ENCODE results near the gene C15orf39. TPM values are rescaled to one million over a fixed set of nuclear protein-coding genes. Genes with fewer than 3 reads are reported as not detected.
"Not testable (repeated sequence)": the region's sequence is repeated elsewhere in the genome, so short reads cannot be mapped to it uniquely, and the experiment has no call there.

Gene C15orf39
- 54.0 TPM for total RNA-seq

DNA sequence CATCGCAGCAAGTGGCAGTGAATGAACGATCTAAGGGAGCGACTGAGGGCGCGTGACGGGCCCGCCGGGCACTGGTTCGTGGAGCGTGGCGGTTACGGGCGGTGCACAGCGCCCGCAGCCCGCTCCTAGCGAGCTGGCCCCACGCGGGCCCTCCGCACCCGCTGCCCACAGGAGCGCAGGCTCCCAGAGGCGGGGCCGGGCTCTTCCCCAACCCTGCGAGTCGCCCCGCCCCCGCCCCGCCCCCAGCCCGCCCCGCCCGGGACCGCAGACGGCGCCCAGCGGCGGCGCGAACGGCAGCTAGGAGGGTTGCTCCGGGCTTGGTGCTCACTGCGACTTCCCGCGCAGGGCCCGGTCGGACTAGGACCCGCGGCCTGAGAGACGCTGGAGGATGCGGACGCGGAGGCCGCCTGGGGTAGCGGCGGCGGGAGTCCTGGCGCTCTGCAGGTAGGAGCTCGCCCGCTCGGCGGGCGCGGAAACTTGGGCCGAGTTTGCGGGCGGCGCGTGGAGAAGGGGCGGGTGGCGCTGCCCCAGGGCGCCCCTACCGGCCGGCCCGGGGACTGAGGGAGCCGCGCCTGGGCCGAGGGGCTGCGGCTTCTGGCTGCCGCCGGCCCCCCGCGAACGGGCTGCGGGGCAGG lies at the start of gene C15orf39:
C15orf39 (plus strand) TSS at position 267 of the 635 bp plus-strand sequence. CDS start 4,167 bp downstream, outside the sequence.
- Histone ChIP-seq H3K9me3 (ENCODE audit: low read depth, low read length) (no peaks in the 10 kb centered on the region), H3K27me3 (ENCODE audit: insufficient read depth, low read length) (no peaks in the 10 kb centered on the region), H3K4me3 (ENCODE audit: low read length) (peak within 1 kb of the TSS; percentile 97), H3K4me1 (ENCODE audit: insufficient read depth, low read length) (peaks cover 58% of the 10 kb centered on the region)

DNA sequence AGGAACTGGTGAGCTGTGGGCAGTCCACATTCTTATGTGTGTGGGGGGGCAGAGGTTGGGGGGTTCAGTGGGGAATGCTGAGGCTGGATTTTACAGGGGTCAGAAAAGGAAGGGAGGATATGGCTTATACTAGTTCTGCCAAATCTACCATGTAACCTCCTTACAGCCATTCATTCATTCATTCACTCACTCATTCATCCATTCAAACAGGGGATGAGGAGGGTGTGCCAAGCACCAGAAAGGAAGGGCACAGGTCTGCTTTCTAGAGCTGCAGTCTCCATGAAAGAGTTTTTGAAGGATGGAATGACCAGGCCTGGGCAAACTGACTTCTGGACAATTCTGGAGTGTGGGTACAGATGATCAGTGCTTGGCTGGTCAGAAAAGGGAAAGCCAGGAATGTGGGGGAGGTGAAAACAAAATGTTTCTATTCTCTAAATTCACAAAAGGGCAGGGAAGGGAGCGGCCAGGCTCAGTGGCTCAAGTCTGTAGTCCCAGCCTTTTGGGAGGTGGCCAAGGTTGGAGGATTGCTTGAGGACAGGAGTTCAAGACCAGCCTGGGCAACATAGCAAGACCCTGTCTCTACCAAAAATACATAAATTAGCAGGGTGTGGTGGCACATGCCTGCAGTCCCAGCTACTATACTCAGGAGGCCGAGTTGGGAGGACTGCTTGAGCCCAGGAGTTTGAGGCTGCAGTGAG lies 49.2 kb upstream of the C15orf39 start:
- H3K27me3 ChIP-seq (ENCODE audit: insufficient read depth, low read length), result no peaks in the 10 kb centered on the region
- H3K4me1 ChIP-seq (ENCODE audit: insufficient read depth, low read length), result peaks cover 71% of the 10 kb centered on the region
- no peak overlapping the region for H3K4me3 ChIP-seq (ENCODE audit: low read length)
- no peaks in the 10 kb centered on the region for H3K9me3 ChIP-seq (ENCODE audit: low read depth, low read length)

DNA sequence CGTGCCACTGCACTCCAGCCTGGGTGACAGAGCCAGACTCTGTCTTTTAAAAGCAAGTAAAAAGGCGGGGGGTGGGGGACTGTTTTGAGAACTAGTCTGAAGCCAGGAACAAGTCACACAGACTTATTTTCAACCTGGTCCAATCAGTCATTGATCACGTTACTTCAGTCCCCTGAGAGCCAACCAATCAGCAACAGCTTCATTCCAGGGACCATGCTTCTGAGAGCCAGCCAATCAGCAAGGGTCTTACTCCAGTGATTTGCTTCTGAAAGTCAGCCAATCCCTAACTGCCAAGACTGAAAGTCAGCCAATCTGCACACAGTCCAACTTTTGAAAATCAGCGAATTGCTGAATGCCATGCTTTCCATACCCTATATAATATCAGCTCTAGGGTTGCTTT lies 48.6 kb upstream of the C15orf39 start:
- Histone ChIP-seq H3K4me3 (ENCODE audit: low read length) (no peak overlapping the region), H3K9me3 (ENCODE audit: low read depth, low read length) (no peaks in the 10 kb centered on the region), H3K27me3 (ENCODE audit: insufficient read depth, low read length) (no peaks in the 10 kb centered on the region), H3K4me1 (ENCODE audit: insufficient read depth, low read length) (peaks cover 76% of the 10 kb centered on the region)

DNA sequence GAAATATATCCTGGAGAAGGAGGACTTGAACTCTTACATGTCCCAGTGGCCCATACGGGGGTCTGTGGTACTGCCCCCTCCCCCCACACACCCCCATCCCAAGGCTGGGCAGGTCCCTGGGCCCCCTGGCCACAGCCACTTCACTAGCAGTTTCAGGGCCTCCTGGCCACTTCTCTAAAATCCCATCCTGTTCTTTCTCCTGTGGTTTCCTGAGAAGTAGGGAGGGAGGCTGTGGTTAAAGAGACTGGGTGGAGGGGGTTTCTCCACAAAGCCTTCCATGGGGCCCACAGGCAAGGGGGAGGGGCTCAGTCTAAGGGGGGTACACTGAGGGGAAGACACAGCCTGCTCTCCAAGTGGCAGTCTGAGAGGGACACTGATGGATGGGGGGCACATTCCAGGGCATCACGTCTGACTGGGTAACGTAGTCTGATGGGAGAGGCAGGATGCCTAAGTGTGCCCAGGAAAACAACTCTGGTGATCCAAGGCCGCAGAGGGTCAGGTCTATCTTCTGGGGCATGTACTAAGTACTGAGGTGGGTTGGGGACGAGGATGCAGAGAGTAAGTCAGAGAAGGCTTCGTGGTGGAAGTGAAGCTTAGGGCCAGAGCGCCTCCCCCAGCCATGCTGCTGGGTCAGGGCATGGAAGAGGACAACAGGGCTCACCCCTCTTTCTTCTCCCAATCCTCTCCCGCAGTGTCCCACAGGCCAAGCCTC lies 48.0 kb upstream of the C15orf39 start:
- Histone ChIP-seq H3K27me3 (ENCODE audit: insufficient read depth, low read length) (no peaks in the 10 kb centered on the region), H3K9me3 (ENCODE audit: low read depth, low read length) (no peaks in the 10 kb centered on the region), H3K4me1 (ENCODE audit: insufficient read depth, low read length) (peaks cover 82% of the 10 kb centered on the region), H3K4me3 (ENCODE audit: low read length) (no peak overlapping the region)

DNA sequence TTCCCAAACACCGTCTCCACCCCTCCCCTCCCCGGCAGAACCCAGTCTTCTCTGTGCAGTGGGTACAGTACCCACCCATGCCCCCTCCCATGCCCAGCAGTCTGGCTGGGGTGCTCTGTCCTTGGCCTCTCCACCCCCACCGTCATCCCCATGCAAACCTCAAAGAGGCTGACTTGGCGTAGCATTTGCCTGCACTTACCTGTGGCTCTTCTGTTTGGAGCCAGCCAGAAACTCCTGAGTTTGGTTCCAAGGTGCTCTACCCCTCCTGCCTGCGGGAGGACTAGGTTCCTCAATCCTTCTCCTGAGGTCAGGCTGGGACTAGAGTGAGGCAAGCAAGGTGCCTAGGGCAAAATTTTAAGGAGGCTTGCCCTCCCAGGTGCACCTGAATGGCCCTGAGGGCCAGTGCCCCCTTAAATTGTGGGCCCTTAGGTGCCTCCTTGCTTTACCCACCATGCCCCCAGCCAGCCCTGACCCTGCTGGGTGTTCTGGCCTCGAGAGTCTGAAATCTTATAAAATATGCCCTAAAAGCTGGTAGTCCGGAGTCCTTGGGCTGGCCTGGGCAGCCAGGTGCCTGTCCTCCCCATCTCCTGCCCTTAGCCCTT lies 47.1 kb upstream of the C15orf39 start:
- Histone ChIP-seq H3K4me3 (ENCODE audit: low read length) (no peak overlapping the region), H3K9me3 (ENCODE audit: low read depth, low read length) (no peaks in the 10 kb centered on the region), H3K27me3 (ENCODE audit: insufficient read depth, low read length) (no peaks in the 10 kb centered on the region), H3K4me1 (ENCODE audit: insufficient read depth, low read length) (peaks cover 82% of the 10 kb centered on the region)

DNA sequence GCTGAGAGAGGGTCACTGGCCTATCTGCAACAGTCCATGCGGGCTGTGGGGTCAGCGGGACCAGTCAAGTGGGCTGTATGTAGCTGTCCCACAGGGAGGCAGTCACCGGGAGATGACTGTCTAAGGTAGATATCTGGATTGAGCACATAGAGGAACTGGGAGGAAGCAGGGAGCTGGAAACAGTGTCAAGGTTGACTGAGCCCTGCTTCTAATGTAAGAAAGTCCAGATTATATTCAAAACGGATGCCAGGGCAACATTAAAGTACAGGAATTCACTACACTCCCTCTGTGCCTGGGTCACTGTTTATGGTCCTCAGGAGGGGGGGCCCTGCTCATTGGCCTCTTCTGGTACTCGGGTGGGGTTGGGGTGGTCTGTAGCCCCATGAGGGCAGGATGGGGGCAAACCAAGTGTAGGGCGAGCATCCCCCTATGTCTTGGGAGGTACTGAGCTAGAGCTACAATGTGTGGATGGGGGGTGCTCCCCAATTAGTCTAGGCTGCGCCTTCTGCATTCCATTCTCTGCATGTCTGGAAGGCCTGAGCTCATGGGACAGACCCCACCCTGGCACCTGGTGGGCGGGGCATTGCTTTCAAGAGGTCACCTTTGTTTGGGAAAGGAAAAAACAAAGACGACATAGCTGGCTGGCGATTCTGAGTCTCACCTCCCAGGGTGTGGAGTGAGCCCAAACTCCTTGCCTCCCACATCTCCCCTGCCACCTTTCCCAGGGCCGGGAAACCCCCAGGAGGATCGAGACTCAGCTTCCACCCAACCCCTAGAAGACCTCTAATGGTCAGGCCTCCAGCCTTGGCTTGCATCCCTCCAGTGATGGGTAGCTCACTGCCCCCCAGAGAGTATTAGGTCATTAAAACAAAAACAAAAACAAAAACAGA lies 45.1 kb upstream of the C15orf39 start:
- H3K9me3 ChIP-seq (ENCODE audit: low read depth, low read length), result no peaks in the 10 kb centered on the region
- H3K4me3 ChIP-seq (ENCODE audit: low read length), result no peak overlapping the region
- no peaks in the 10 kb centered on the region for H3K27me3 ChIP-seq (ENCODE audit: insufficient read depth, low read length)
- peaks cover 76% of the 10 kb centered on the region for H3K4me1 ChIP-seq (ENCODE audit: insufficient read depth, low read length)

DNA sequence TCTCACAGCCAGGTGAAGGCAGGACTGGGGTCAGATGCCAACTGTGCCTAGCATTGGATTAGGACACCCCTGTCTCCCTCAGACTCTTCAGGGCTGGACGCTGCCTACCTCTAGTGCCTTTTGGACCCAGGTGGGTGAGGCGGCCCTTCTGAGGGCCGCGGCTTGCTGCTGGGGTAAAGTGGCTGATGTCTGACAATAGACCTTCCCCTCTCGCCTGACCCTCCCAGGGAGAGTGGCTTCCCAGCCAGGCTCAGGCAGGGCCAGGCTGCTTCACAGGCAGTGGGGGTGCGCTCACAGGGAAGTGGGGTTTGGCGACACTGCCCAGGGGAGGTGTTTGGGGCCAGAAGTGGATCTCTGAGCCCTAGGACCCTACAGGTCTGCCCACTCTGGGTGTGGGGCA lies 43.3 kb upstream of the C15orf39 start:
- peaks cover 73% of the 10 kb centered on the region for H3K4me1 ChIP-seq (ENCODE audit: insufficient read depth, low read length)
- H3K27me3 ChIP-seq (ENCODE audit: insufficient read depth, low read length), result no peaks in the 10 kb centered on the region
- no peaks in the 10 kb centered on the region for H3K9me3 ChIP-seq (ENCODE audit: low read depth, low read length)
- H3K4me3 ChIP-seq (ENCODE audit: low read length), result no peak overlapping the region

DNA sequence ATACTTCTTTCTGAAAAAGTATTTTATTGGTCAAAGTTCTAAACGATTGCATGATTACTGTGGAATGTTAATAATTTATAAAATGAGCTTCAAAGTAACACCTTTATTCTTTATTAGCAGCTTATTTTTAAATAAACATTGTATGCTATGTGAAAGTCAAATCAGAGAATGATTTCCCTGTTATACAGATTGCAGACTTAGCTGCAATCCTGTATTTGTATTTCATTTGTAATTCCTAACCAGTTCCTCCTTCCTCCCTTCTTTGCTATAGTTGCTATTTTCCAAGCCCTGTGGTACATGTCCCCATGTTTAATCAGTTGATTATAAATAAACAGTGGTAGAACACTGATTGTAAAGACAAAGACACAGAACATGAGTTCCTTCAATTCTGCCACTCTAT lies 42.4 kb upstream of the C15orf39 start:
- Histone ChIP-seq H3K4me1 (ENCODE audit: insufficient read depth, low read length) (peaks cover 65% of the 10 kb centered on the region), H3K4me3 (ENCODE audit: low read length) (no peak overlapping the region), H3K27me3 (ENCODE audit: insufficient read depth, low read length) (no peaks in the 10 kb centered on the region), H3K9me3 (ENCODE audit: low read depth, low read length) (no peaks in the 10 kb centered on the region)

DNA sequence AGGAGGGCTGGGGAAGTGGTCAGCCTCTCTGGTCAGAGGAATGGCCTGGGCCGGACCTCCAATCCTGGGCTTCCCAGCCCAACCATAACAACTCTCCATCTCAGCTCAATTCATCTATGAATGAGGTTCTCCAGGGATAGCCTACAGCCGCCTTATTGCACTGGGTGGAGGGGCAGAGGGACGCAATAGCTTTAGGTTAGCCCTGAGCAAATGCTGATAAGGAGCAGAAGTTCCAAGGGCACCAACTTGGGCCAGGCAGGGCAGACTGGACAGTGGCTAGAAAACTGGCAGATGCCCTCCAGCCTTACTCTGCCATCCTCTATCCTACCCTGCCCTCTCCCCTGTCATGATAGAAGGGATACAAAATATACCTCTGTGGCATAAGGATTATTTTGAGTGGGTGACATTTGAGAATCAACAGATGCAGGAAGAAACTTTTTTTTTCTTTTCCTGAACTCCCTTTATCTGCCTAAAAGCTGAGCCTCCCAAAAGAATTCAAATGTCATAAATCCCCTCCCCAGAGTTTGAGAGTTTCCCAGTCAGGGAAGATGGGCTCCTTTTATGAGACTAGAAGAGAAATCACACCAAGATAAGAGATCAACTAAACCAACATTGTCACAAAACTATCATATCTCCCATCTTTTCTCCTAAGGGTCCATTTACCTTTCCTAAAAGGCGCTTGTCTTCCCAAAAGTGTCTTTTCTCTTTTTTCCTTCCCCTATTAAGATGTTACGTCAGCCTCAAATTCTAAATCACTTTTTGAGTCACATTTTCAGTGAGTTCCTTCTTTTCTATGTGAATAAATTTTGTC lies 40.4 kb upstream of the C15orf39 start:
- no peak overlapping the region for H3K4me3 ChIP-seq (ENCODE audit: low read length)
- H3K27me3 ChIP-seq (ENCODE audit: insufficient read depth, low read length), result no peaks in the 10 kb centered on the region
- H3K9me3 ChIP-seq (ENCODE audit: low read depth, low read length), result no peaks in the 10 kb centered on the region
- peaks cover 52% of the 10 kb centered on the region for H3K4me1 ChIP-seq (ENCODE audit: insufficient read depth, low read length)

DNA sequence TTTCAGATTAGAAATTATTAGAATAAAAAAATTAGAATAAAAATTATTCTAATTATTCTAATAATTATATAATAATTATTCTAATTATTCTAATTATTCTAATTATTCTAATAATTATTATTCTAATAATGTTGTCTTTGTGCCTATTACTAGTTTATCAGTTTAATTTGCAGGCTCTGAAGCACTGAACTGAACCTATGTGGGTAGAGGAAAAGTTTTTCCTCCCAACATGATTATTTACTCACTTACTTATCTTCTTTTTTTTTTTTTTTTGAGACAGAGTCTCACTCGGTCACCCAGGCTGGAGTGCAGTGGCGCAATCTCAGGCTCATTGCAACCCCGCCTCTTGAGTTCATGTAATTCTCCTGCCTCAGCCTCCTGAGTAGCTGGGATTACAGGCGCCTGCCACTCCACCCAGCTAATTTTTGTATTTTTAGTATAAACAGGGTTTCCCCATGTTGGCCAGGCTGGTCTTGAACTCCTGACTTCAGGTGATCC lies 39.7 kb upstream of the C15orf39 start:
- no peak overlapping the region for H3K4me3 ChIP-seq (ENCODE audit: low read length)
- no peaks in the 10 kb centered on the region for H3K9me3 ChIP-seq (ENCODE audit: low read depth, low read length)
- H3K27me3 ChIP-seq (ENCODE audit: insufficient read depth, low read length), result no peaks in the 10 kb centered on the region
- peaks cover 46% of the 10 kb centered on the region for H3K4me1 ChIP-seq (ENCODE audit: insufficient read depth, low read length)

DNA sequence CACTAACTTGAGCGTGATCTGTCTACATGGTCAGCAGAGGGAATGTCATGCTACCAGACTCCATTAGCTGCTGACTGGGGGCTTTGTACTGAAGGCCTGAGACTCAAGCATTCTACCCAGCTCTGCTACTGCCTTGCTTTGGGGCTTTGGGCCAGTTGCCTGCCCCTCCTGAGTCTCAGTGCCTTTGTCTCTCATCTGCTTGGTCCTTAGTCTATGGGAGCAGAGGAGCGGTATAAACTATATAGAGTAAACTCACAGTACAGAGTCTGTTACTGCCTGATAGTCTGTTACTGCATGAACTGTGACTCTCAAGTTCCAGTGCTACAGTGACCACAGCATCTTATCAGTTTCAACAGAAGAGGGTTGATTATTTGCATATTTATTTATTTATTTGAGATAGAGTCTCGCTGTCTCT lies 38.5 kb upstream of the C15orf39 start:
- no peaks in the 10 kb centered on the region for H3K9me3 ChIP-seq (ENCODE audit: low read depth, low read length)

DNA sequence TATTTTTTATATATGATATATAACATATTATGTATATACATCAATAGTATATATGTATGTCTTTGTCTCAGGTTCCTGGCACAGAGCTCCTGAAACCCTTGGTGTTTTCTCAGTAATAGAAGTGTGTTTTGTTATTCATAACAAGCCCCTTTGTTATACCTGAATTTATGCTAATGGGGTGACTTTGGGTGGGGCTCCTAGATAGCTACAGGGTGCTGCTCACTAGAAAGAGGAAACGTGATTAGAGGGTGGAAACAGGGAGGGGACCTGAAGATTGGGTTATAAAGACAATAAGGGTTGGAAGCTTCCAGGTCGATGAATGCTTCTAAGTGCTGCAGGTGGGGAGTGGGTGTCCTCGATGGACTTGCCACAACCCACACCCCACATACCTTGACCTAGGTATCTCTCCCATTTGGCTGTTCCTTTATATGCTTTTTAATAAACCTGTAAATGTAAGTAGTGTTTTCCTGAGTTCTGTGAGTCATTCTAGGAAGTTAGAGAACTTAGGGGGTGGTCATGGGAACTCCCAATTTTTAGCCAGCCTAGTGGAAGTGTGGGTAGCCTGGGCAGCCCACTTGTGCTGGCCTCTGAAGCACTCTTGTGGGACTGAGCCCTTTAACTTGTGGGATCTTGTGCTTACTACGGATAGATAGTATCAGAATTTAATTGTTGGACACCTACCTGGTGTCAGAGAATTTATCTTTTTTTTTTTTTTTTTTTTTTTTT lies 36.9 kb upstream of the C15orf39 start:
- Histone ChIP-seq H3K4me1 (ENCODE audit: insufficient read depth, low read length) (peaks cover 47% of the 10 kb centered on the region), H3K27me3 (ENCODE audit: insufficient read depth, low read length) (no peaks in the 10 kb centered on the region), H3K9me3 (ENCODE audit: low read depth, low read length) (no peaks in the 10 kb centered on the region), H3K4me3 (ENCODE audit: low read length) (no peak overlapping the region)

More for the DNA sequence above, 38.5 kb upstream of the C15orf39 start:
- H3K27me3 ChIP-seq (ENCODE audit: insufficient read depth, low read length), result no peaks in the 10 kb centered on the region
- no peak overlapping the region for H3K4me3 ChIP-seq (ENCODE audit: low read length)
- H3K4me1 ChIP-seq (ENCODE audit: insufficient read depth, low read length), result peaks cover 46% of the 10 kb centered on the region

DNA sequence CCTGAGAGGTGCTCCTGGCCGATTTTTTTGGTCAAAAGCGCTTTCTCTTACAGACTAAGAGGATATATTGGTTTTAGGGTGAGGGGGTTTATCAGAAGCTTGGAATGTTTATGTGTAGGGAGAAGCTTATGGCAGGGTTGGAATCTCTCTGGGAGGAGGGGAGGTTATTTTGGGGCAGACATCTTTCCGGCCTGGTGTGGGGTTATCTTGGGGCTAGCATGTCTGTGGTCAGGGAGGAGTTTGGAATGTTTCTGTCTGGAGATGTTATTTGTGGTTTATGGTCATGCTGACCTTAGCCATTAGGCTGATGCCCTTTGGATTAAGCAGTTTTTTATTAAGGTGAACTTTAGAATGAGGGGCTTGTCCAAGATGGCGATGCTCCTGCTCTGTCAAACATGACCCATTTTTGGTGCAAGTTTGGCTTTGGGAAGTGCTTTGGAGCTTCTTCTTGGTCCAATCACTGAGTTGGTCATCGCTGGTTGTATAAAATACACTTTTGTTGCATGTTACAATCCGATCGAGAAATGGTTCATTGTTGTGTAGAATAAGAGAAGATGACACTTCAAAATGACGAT lies 35.1 kb upstream of the C15orf39 start:
- not testable (repeated sequence) for H3K27me3 ChIP-seq (ENCODE audit: insufficient read depth, low read length); H3K9me3 ChIP-seq (ENCODE audit: low read depth, low read length); H3K4me3 ChIP-seq (ENCODE audit: low read length)
- H3K4me1 ChIP-seq (ENCODE audit: insufficient read depth, low read length), result peaks cover 47% of the 10 kb centered on the region

Measured in mononuclear cell (primary cell).